ENCODE data around the gene PLCXD1. TPM values are rescaled to one million over a fixed set of nuclear protein-coding genes. Genes with fewer than 3 reads are reported as not detected.
A peak's percentile ranks its signal among the peaks of the same experiment; 100 is the strongest.
"Not testable (repeated sequence)": the region's sequence is repeated elsewhere in the genome, so short reads cannot be mapped to it uniquely, and the experiment has no call there.

PLCXD1 gene
- polyA plus RNA-seq, 1 donor from 2014 or later, result 30.1 TPM

- H4K20me1 ChIP-seq (ENCODE audit: insufficient read depth), result no peaks in the 10 kb centered on the region
- H3K27ac ChIP-seq (ENCODE audit: low read length), result no peak overlapping the region
- H3K36me3 ChIP-seq (ENCODE audit: insufficient read depth, low read length), result no peaks in the 10 kb centered on the region
- peak; percentile 20 for TF ChIP-seq CTCF (IDR thresholded peaks at IDR 0.05; ENCODE audit: poor library complexity, severe bottlenecking)
- no peak for TF ChIP-seq REST (IDR thresholded peaks at IDR 0.05; ENCODE audit: borderline replicate concordance)
- no peak for TF ChIP-seq TAF1 (IDR thresholded peaks at IDR 0.05; ENCODE audit: low read depth)
- H3K9me2 ChIP-seq (ENCODE audit: insufficient read depth, low read length), result no peaks in the 10 kb centered on the region
- no peak overlapping the region for H3K9ac ChIP-seq (ENCODE audit: low read length)
- H3K79me2 ChIP-seq (replicated peaks; ENCODE audit: insufficient read depth, low read length), result peaks cover 8% of the 10 kb centered on the region
- no peaks in the 10 kb centered on the region for H3F3A ChIP-seq (ENCODE audit: insufficient read depth, low read length, poor library complexity, severe bottlenecking)
- H3K4me3 ChIP-seq (ENCODE audit: low read length), result no peak overlapping the region
- H3K27me3 ChIP-seq (ENCODE audit: insufficient read depth, low read depth, low read length), result no peaks in the 10 kb centered on the region
- H3K9me3 ChIP-seq (ENCODE audit: low read length), result no peaks in the 10 kb centered on the region
- H3K4me2 ChIP-seq (ENCODE audit: low read length), result no peak overlapping the region
- H2AFZ ChIP-seq (ENCODE audit: low read depth, low read length), result no peak overlapping the region
Measured at GRCh38 chrX:323721-324628, 42.8 kb downstream of the PLCXD1 start.

- H3K9me2 ChIP-seq (ENCODE audit: insufficient read depth, low read length); H3K36me3 ChIP-seq (ENCODE audit: insufficient read depth, low read length); H3K27ac ChIP-seq (ENCODE audit: low read length); H4K20me1 ChIP-seq (ENCODE audit: insufficient read depth); H3K4me2 ChIP-seq (ENCODE audit: low read length); H3K9me3 ChIP-seq (ENCODE audit: low read length); H3K9ac ChIP-seq (ENCODE audit: low read length); H3F3A ChIP-seq (ENCODE audit: insufficient read depth, low read length, poor library complexity, severe bottlenecking); H3K4me3 ChIP-seq (ENCODE audit: low read length); H2AFZ ChIP-seq (ENCODE audit: low read depth, low read length); H3K27me3 ChIP-seq (ENCODE audit: insufficient read depth, low read depth, low read length); H3K79me2 ChIP-seq (replicated peaks; ENCODE audit: insufficient read depth, low read length): not testable (repeated sequence)
Measured at GRCh38 chrX:324664-325063, 43.5 kb downstream of the PLCXD1 start.

- Histone ChIP-seq H3K9me3 (ENCODE audit: low read length) (no peaks in the 10 kb centered on the region), H3K79me2 (replicated peaks; ENCODE audit: insufficient read depth, low read length) (no peaks in the 10 kb centered on the region), H2AFZ (ENCODE audit: low read depth, low read length) (no peak overlapping the region), H3K4me2 (ENCODE audit: low read length) (no peak overlapping the region), H3K9ac (ENCODE audit: low read length) (no peak overlapping the region), H3K4me3 (ENCODE audit: low read length) (no peak overlapping the region), H3K27ac (ENCODE audit: low read length) (no peak overlapping the region), H3F3A (ENCODE audit: insufficient read depth, low read length, poor library complexity, severe bottlenecking) (no peaks in the 10 kb centered on the region), H3K36me3 (ENCODE audit: insufficient read depth, low read length) (no peaks in the 10 kb centered on the region), H3K9me2 (ENCODE audit: insufficient read depth, low read length) (no peaks in the 10 kb centered on the region), H4K20me1 (ENCODE audit: insufficient read depth) (no peaks in the 10 kb centered on the region), H3K27me3 (ENCODE audit: insufficient read depth, low read depth, low read length) (no peaks in the 10 kb centered on the region)
- no peak for TF ChIP-seq MXI1 (conservative IDR thresholded peaks at IDR 0.05; ENCODE audit: poor library complexity, severe bottlenecking)
- no peak for TF ChIP-seq TAF1 (IDR thresholded peaks at IDR 0.05; ENCODE audit: low read depth)
- no peak for TF ChIP-seq CTCF (IDR thresholded peaks at IDR 0.05; ENCODE audit: poor library complexity, severe bottlenecking)
- no peak for TF ChIP-seq SMC3 (conservative IDR thresholded peaks at IDR 0.05; ENCODE audit: poor library complexity)
- TF ChIP-seq EZH2 (IDR thresholded peaks at IDR 0.05; ENCODE audit: borderline replicate concordance, insufficient read depth, low read length, poor library complexity, severe bottlenecking), result no peak
- TF ChIP-seq RAD21 (conservative IDR thresholded peaks at IDR 0.05), result no peak
- no peak for TF ChIP-seq REST (IDR thresholded peaks at IDR 0.05; ENCODE audit: borderline replicate concordance)
- no peak for TF ChIP-seq POLR2AphosphoS5 (IDR thresholded peaks at IDR 0.05)
- no peak for TF ChIP-seq EP300 (conservative IDR thresholded peaks at IDR 0.05; ENCODE audit: poor library complexity, severe bottlenecking)
Measured at GRCh38 chrX:327660-328126, 46.5 kb downstream of the PLCXD1 start.

All from neural cell (in vitro differentiated cells).